Measurements from ENCODE around the gene ACAN. TPM values are rescaled to one million over a fixed set of nuclear protein-coding genes. Genes with fewer than 3 reads are reported as not detected.

The ACAN gene
- total and polyA plus RNA-seq, 2 of the 8 experiments (the other 6 are each of a cell fraction or from before 2014, with no cell fraction given): 0.71 to 0.73 TPM

- Histone ChIP-seq H4K8ac (ENCODE audit: extremely low read depth, insufficient read depth, low read length) (no peak overlapping the region), H4K5ac (ENCODE audit: insufficient read length, low read depth, low read length) (no peak overlapping the region), H3K27me3 (replicated peaks in 1 of 4; ENCODE audit: control insufficient read depth in 3 of 4, extremely low read depth in 1 of 4, insufficient read depth in 3 of 4, low read length in 3 of 4) (no peaks in the 10 kb centered on the region), H2BK20ac (ENCODE audit: low read length) (no peak overlapping the region), H3K23ac (ENCODE audit: insufficient read length) (no peak overlapping the region), H3K4me3 (ENCODE audit: extremely low read depth in 1 of 4, insufficient read depth in 2 of 4, low read depth in 3 of 4, low read length in 4 of 4) (no peak overlapping the region), H3K14ac (ENCODE audit: insufficient read length) (no peak overlapping the region), H2BK5ac (ENCODE audit: low read depth, low read length) (no peak overlapping the region), H3K9me3 (ENCODE audit: insufficient read depth in 2 of 2, low read depth in 1 of 2, low read length in 1 of 2) (no peaks in the 10 kb centered on the region), H3K79me2 (ENCODE audit: control insufficient read depth in 1 of 2, insufficient read depth in 2 of 2, low read length in 2 of 2) (no peaks in the 10 kb centered on the region), H3K23me2 (ENCODE audit: low read depth, low read length) (no peaks in the 10 kb centered on the region), H3K4me1 (replicated peaks in 1 of 4; ENCODE audit: control insufficient read depth in 3 of 4, insufficient read depth in 4 of 4, low read length in 3 of 4) (no peaks in the 10 kb centered on the region; a peak in 1 of 7 replicates), H3K4me2 (ENCODE audit: insufficient read depth in 1 of 2, low read depth in 2 of 2, low read length in 2 of 2) (no peak overlapping the region; a peak in 1 of 4 replicates), H3K27ac (ENCODE audit: low read depth, low read length) (no peak overlapping the region), H3K9ac (replicated peaks in 1 of 4; ENCODE audit: extremely low read depth in 1 of 4, low read depth in 3 of 4, low read length in 3 of 4) (no peak overlapping the region), H3K56ac (replicated peaks; ENCODE audit: insufficient read length, low read depth, low read length) (no peak overlapping the region), H2AFZ (ENCODE audit: low read length) (no peak overlapping the region), H3K4ac (replicated peaks; ENCODE audit: insufficient read length, low read depth, low read length) (no peak overlapping the region), H2BK12ac (ENCODE audit: low read depth, low read length) (no peak overlapping the region), H3K36me3 (ENCODE audit: control insufficient read depth in 2 of 4, insufficient read depth in 4 of 4, low read length in 3 of 4) (no peaks in the 10 kb centered on the region), H2BK120ac (replicated peaks; ENCODE audit: low read depth, low read length) (no peak overlapping the region), H4K20me1 (replicated peaks in 1 of 2; ENCODE audit: control insufficient read depth in 1 of 2, insufficient read depth in 2 of 2, low read length in 2 of 2) (no peaks in the 10 kb centered on the region), H2AK5ac (ENCODE audit: low read depth, low read length) (no peak overlapping the region), H2BK15ac (ENCODE audit: low read length) (no peak overlapping the region), H3K79me1 (ENCODE audit: low read depth, low read length) (no peaks in the 10 kb centered on the region), H3K18ac (ENCODE audit: extremely low read depth, low read length) (no peak overlapping the region), H4K91ac (replicated peaks; ENCODE audit: insufficient read length, low read length) (no peak overlapping the region)
- FAIRE-seq (no peak), DNase-seq (ENCODE audit: low read depth in 1 of 2, low spot score in 2 of 2) (no peak)
- 100% methylated on average over 4 of the region's 4 CpGs; no CpG with 5 or more reads in 1 of the 2 experiments for WGBS, 2 experiments (ENCODE audit: extremely low coverage in 1 of 2, insufficient coverage in 1 of 2, insufficient read length in 1 of 2, insufficient replicate concordance in 2 of 2, low coverage in 1 of 2, low lambda C conversion rate in 2 of 2, missing lambda C conversion rate in 1 of 2)
- ChIA-PET CTCF (ENCODE audit: partially characterized antibody) (interaction anchor here (0.6 to 1.4 kb wide), 4 partner anchors 28 to 176 kb away, joined by 3 read pairs; no protein-coding TSS in a partner anchor), POLR2A (ENCODE audit: partially characterized antibody) (interaction anchor here (1.2 kb wide), 1 partner anchor 55 kb away, joined by 3 read pairs; no protein-coding TSS in a partner anchor)
- TF ChIP-seq TBP (IDR thresholded peaks at IDR 0.05; ENCODE audit: low read depth, low read length) (no peak), RNF2 (IDR thresholded peaks at IDR 0.05; ENCODE audit: borderline replicate concordance, low read depth, low read length, missing control alignments, poor library complexity, severe bottlenecking) (no peak), POLR2AphosphoS5 (IDR thresholded peaks at IDR 0.05; ENCODE audit: low read depth, low read length) (no peak), JUN (IDR thresholded peaks at IDR 0.05; ENCODE audit: low read depth, low read length) (no peak), SIRT6 (IDR thresholded peaks at IDR 0.05; ENCODE audit: low read length) (no peak), KDM1A (IDR thresholded peaks at IDR 0.05; ENCODE audit: borderline replicate concordance, low read length) (no peak), GTF2F1 (IDR thresholded peaks at IDR 0.05; ENCODE audit: borderline replicate concordance, low read depth, low read length) (no peak), ATF3 (IDR thresholded peaks at IDR 0.05; ENCODE audit: insufficient read depth, low read depth, low read length) (no peak), CHD1 (IDR thresholded peaks at IDR 0.05; ENCODE audit: low read depth, low read length) (no peak)
These were observed 38.9 kb downstream of the ACAN start for GRCh38 chr15:88842156-88842555.
